ENCODE data around the gene KCNQ1. TPM values are rescaled to one million over a fixed set of nuclear protein-coding genes. Genes with fewer than 3 reads are reported as not detected.

The KCNQ1 gene
- total RNA-seq, 1 experiment from 2014 or later: not detected

GRCh38 chr11:2525941-2526807, 81.4 kb downstream of the KCNQ1 start:
- CTCF ChIA-PET: interaction anchor here (0.6 to 0.8 kb wide), 3 partner anchors 360 to 404 kb away, joined by 3 to 4 read pairs (median 3); no protein-coding TSS in a partner anchor
- POLR2A ChIA-PET: no interaction called here
- no TSS peak for BruUV-seq (replicated peaks)
- Mint-ChIP-seq H3K27me3 (ENCODE audit: insufficient read depth, unreplicated experiment) (peaks cover 22% of the 10 kb centered on the region), H3K36me3 (ENCODE audit: insufficient read depth, unreplicated experiment) (no peaks in the 10 kb centered on the region), H3K9me3 (ENCODE audit: unreplicated experiment) (no peaks in the 10 kb centered on the region), H3K27ac (ENCODE audit: low read depth, unreplicated experiment) (no peak overlapping the region), H3K4me1 (ENCODE audit: insufficient read depth, unreplicated experiment) (peaks cover 6% of the 10 kb centered on the region), H3K4me3 (ENCODE audit: unreplicated experiment) (no peak overlapping the region)
- intact Hi-C loops (cut with micrococcal nuclease): no loop called here
- DNase-seq (ENCODE audit: unreplicated experiment): no peak
- TF ChIP-seq CTCF (IDR thresholded peaks at IDR 0.05; ENCODE audit: unreplicated experiment): no peak

GRCh38 chr11:2526808-2527381, 82.1 kb downstream of the KCNQ1 start:
- ChIA-PET POLR2A (no interaction called here), CTCF (interaction anchor here (0.8 to 2.2 kb wide), 2 partner anchors 222 to 361 kb away, joined by 4 to 10 read pairs; no protein-coding TSS in a partner anchor)
- H3K27me3 Mint-ChIP-seq (ENCODE audit: insufficient read depth, unreplicated experiment): peaks cover 17% of the 10 kb centered on the region
- no peaks in the 10 kb centered on the region for H3K9me3 Mint-ChIP-seq (ENCODE audit: unreplicated experiment)
- no peak overlapping the region for H3K4me3 Mint-ChIP-seq (ENCODE audit: unreplicated experiment)
- peaks cover 6% of the 10 kb centered on the region for H3K4me1 Mint-ChIP-seq (ENCODE audit: insufficient read depth, unreplicated experiment)
- H3K36me3 Mint-ChIP-seq (ENCODE audit: insufficient read depth, unreplicated experiment): no peaks in the 10 kb centered on the region
- TF ChIP-seq CTCF (IDR thresholded peaks at IDR 0.05; ENCODE audit: unreplicated experiment): no peak
- DNase-seq (ENCODE audit: unreplicated experiment): no peak
- BruUV-seq (replicated peaks): no TSS peak
- no peak overlapping the region for H3K27ac Mint-ChIP-seq (ENCODE audit: low read depth, unreplicated experiment)
- intact Hi-C loops (cut with micrococcal nuclease): no loop called here

- no peak for DNase-seq (ENCODE audit: unreplicated experiment)
- Mint-ChIP-seq H3K36me3 (ENCODE audit: insufficient read depth, unreplicated experiment) (no peaks in the 10 kb centered on the region), H3K4me1 (ENCODE audit: insufficient read depth, unreplicated experiment) (peaks cover 10% of the 10 kb centered on the region), H3K9me3 (ENCODE audit: unreplicated experiment) (no peaks in the 10 kb centered on the region), H3K27ac (ENCODE audit: low read depth, unreplicated experiment) (no peak overlapping the region), H3K4me3 (ENCODE audit: unreplicated experiment) (no peak overlapping the region), H3K27me3 (ENCODE audit: insufficient read depth, unreplicated experiment) (peaks cover 17% of the 10 kb centered on the region)
- POLR2A ChIA-PET: no interaction called here
- intact Hi-C loops (cut with micrococcal nuclease): no loop called here
- TF ChIP-seq CTCF (IDR thresholded peaks at IDR 0.05; ENCODE audit: unreplicated experiment): no peak
- BruUV-seq (replicated peaks): no TSS peak
- CTCF ChIA-PET: interaction anchor here (1.2 to 7.5 kb wide), 5 partner anchors 20 to 360 kb away, joined by 3 to 36 read pairs (median 7); no protein-coding TSS in a partner anchor
These were observed 82.9 kb downstream of the KCNQ1 start for GRCh38 chr11:2527621-2528291.

All from MCF 10A (cell line).